Cerebellar cortex (tissue), 1 donor: ENCODE data around the gene SNCAIP.
"Not testable (repeated sequence)": the region's sequence is repeated elsewhere in the genome, so short reads cannot be mapped to it uniquely, and the experiment has no call there.

Source experiments
- DNase-seq: peaks from one replicate; pipeline ENCODE4 v3.0.0-alpha.2; 2015; ENCODE audit warnings: low spot score

The SNCAIP gene

DNA sequence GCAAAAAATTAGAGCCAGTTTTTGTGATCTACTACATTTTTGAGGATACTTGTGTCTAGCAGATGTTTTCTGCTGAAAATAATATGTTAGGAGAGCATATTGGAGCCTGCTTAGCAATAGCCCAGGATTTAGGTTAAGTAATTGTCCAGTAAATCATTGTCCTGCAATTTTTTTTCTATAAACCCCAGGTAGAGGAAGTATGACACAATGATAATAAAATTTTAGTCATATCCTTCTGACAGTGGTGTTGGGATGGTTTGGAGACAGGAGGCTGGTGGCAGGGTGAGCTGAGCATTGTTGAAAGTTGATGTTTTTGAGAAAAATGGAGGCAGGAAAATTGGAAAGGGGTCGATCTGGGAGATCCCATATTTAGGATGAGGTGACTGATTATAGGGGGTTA lies 3.5 kb downstream of the SNCAIP start:
- no peak for DNase-seq

DNA sequence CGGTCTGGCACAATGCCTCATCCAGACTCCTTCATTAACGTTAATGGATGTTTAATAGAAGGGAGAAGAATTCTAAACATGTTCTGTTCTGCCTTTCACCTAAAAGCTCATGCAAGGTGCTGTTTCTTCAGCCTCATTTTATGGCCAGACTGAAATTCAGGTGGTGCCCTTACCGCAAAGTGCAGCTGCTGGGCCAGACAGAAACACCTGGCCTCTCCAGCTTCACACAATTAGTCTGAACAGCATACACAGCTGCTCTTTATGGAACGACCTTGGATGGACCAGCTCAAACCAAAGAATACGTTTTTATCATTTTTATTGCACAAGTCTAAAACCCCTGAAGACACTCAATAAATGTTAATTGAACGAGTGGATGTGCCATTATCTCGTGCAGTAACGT lies 4.6 kb downstream of the SNCAIP start:
- no peak for DNase-seq

DNA sequence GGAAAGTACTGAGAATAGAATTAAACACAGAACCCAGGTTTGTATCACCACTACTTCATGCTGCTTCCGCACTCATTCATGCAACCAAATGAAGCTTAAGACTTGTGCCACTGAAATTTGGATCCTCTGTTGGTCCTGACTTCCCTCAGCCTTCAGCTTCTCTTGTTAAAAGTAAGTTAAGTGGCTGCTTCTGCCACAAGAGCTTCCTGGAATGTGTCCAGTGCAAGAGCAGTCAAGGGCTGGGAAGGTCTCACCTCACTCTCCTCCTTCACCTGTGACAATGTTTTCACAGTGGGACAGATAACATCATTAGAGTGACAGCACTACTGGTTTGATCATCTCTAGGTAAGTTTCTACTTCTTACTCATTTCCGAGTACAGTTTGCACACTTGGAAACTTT lies 7.9 kb downstream of the SNCAIP start:
- DNase-seq: no peak

DNA sequence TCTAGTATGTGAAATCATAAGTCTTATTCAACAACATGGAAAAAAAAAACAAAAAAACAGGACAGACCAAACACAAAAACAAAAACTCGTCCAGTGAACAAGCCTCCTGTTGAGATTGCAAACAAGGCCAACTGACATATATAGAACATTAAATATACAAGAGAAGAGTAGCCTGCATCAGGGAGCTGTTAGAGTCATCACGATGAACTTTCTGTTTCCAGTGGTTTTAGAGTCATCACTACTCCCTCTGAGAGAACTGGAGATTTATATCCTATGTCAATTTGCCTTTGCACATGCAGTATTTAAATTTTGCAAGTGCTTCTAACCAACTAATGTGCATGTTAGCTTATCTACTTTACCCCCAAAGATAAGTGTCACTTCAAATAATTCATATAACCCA lies 9.9 kb downstream of the SNCAIP start:
- DNase-seq: no peak

- DNase-seq: no peak
Measured at GRCh38 chr5:122322801-122323548, 10.9 kb downstream of the SNCAIP start.

- no peak for DNase-seq
Measured at GRCh38 chr5:122323738-122324137, 11.7 kb downstream of the SNCAIP start.

GRCh38 chr5:122327110-122327509 lies 15.1 kb downstream of the SNCAIP start:
- DNase-seq: no peak

- peak; percentile 70 for DNase-seq
Measured at GRCh38 chr5:122330881-122331280, 18.8 kb downstream of the SNCAIP start.

DNA sequence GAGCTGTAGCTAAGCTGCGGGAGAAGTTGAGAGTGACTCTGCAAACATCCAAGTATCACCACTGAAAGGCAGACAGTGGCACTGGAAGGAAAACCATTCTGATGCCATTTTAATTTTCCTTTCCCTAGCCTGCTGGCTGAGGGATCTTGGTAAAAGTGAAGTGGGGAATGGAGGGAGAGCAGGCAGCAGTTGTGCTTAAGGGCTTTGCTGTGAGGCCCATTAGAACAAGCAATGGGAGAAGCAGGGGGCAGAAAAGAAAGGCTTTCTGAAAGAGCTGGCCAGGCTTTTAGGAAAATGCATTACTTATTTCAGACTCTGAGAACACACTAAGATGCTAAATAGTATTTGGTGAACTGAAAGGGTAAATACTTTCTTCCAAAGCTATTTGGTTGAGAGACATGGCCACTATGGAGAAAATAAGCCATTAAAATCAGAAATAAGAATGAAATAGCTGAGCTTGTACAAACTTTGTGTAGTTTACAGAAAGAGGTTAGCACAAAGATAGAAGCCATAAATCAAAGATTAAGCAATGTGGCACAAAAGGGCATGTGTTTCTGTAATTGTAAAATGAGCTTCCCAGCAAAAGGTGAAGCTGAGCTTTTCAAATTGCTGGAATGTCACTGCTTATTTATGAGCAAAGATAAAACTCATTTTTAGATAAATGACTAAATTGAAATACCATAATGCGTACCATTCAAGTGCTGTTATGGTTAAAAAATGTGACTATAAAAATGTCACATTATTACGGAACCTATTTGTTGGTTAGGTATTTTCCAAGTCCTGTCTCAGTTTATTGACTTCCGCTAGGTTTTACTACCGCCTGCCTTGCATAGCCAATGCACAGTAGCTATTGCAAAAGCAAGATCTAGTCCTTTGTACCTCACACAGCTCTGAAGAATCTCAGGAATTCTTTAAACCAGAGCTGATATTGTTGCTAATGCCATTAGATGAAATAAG lies 20.8 kb downstream of the SNCAIP start:
- DNase-seq: no peak

GRCh38 chr5:122333564-122333963 lies 21.5 kb downstream of the SNCAIP start:
- no peak for DNase-seq

GRCh38 chr5:122339591-122339990 lies 27.6 kb downstream of the SNCAIP start:
- DNase-seq: no peak

DNA sequence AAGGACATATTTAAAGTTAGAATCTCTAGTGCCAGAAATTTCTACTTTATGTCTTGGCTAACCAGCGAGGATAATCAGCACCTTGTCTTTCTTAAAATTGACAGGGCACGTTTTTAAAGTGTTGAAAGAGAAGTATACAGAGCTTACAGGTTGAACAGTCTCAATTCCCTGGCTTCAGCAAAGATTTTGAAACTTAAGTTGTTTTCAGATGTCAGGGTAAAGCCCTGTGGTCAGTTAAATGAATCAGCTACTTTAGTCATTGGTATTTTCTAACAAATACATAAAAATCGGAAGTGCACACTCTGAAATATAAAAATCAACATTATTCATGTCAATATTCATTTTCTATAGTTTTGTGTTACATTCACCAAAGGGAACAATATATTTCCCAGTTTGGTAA lies 29.1 kb downstream of the SNCAIP start:
- DNase-seq: no peak

- no peak for DNase-seq
Measured at GRCh38 chr5:122342256-122342655, 30.2 kb downstream of the SNCAIP start.

- no peak for DNase-seq
Measured at GRCh38 chr5:122346897-122347581, 35.0 kb downstream of the SNCAIP start.

DNA sequence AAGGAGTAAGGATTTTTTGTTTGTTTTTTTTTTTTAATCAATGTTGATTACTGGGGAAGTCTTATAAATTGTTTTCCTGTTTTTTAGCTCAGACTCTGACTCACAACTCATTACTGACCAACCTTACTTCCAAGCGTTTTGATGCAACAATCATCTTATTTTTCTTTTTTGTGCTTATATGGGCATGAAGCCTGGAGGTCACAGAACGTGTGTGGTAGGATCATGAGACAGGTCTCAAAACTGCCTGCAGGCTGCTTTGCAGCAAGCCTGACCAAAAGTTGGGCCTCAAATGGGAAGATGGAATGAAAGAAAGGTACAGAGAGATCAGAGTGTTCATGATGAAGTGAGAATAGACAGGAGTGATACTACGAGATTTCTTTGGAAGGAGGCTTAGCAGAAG lies 38.5 kb downstream of the SNCAIP start:
- DNase-seq: no peak

DNA sequence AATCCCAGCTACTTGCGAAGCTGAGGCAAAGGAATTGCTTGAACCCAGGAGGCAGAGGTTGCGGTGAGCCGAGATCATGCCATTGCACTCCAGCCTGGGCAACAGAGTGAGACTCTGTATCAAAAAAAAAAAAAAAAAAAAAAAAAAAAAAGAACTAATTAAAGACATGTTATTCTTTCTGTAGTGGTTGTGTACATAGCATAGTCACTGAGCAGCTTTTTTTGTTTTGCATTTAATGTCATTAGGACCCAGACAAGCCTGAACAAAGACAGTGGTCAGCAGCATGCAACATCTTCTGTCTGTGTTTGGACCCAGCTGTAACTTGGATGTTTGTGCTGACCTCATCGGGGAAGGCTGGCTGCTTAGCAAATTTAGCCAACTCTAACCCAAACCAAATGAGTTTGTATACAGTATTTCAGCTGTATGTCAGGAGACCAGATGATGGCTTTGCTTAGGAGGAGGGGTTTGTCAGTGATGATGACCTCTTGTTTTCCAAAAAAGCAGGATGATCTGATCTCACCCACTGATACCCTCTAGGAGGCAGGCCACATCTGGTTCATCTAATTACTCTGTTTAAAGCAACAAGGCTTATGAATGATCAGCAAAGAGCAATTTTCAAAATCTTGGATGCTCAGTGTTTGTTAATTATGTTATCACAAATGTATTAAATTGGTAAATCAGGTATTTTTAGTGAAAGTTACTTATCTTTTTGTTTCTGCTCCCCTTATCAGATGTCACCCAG lies 39.5 kb downstream of the SNCAIP start:
- DNase-seq: no peak

GRCh38 chr5:122352331-122352730 lies 40.3 kb downstream of the SNCAIP start:
- no peak for DNase-seq

DNA sequence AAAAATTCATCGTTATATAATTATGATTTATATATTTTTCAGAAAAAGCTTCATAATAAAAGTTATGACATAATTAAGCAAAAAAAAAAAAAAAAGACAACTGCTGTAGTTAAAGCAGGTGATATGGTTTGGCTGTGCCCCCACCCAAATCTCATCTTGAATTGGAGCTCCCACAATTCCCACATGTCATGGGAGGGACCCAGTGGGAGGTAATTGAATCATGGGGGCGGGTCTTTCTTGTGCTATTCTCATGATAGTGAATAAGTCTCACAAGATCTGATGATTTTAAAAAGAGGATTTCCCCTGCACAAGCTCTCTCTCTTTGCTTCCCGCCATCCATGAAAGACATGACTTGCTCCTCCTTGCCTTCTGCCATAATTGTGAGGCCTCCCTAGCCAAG lies 41.3 kb downstream of the SNCAIP start:
- not testable (repeated sequence) for DNase-seq

- DNase-seq: no peak
Measured at GRCh38 chr5:122354293-122354692, 42.3 kb downstream of the SNCAIP start.

DNA sequence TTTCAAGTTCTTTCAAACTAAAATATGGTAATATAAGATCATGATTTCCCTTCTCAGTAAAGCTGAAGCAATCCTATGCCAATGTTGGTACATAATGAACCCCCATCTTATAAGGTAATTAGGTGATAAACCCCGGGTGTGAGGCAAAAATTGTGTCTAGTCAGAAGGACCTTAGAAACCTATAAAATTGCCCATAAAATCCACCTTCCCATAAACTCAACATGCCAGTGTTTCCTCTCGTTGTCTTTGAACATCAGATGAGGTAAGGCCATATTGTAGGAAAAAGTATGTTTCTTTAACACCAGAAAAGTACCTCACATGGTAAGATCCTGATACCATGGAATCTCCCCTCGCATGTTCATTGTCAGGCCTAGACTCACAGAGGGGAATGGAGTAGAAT lies 43.3 kb downstream of the SNCAIP start:
- DNase-seq: no peak

DNA sequence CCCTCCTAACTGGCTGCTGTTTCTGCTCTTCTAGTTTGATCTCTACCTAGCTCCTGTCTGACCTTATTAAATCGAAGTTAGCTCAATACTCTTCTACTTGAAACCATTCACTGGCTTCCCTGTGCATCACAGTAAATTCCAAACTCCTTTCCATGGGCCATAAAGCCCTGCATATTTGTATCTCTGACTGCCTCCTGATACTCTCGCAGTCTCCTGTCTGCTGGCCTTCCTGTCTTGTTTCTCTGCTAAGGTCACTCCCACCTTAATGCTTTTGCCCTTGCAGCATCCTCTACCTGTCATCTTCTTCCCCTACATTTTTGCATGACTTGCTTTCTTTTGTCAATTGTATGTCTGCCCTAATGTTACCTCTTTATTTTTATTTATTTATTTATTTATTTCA lies 44.8 kb downstream of the SNCAIP start:
- no peak for DNase-seq
